Measurements from ENCODE around the gene ZCCHC3.

ZCCHC3 gene

GRCh38 chr20:328027-328974 lies 30.9 kb downstream of the ZCCHC3 start:
- Histone ChIP-seq H4K20me1 (ENCODE audit: insufficient read depth) (no peaks in the 10 kb centered on the region), H3K9ac (no peak overlapping the region), H2AFZ (ENCODE audit: low read depth) (no peak overlapping the region), H3K79me2 (ENCODE audit: insufficient read depth, low read depth) (peaks cover 5% of the 10 kb centered on the region; the same call in 1 of the 2 replicates), H3K27ac (no peak overlapping the region), H3K27me3 (ENCODE audit: insufficient read depth, low read depth) (no peaks in the 10 kb centered on the region), H3K4me2 (peak overlapping the region; percentile 50), H3K4me1 (ENCODE audit: low read depth, poor library complexity, severe bottlenecking) (peaks cover 21% of the 10 kb centered on the region), H3K36me3 (ENCODE audit: insufficient read depth) (no peaks in the 10 kb centered on the region), H3K4me3 (IDR thresholded peaks at IDR 0.05; ENCODE audit: insufficient read depth, low read depth, low read length) (no peak overlapping the region)
- TF ChIP-seq CTCF (conservative IDR thresholded peaks at IDR 0.05; ENCODE audit: low read depth, low read length) = no peak

- TF ChIP-seq CTCF (conservative IDR thresholded peaks at IDR 0.05; ENCODE audit: low read depth, low read length) = no peak
- Histone ChIP-seq H3K4me3 (IDR thresholded peaks at IDR 0.05; ENCODE audit: insufficient read depth, low read depth, low read length) (no peak overlapping the region), H4K20me1 (ENCODE audit: insufficient read depth) (no peaks in the 10 kb centered on the region), H3K27ac (no peak overlapping the region), H2AFZ (ENCODE audit: low read depth) (no peak overlapping the region), H3K36me3 (ENCODE audit: insufficient read depth) (no peaks in the 10 kb centered on the region), H3K9ac (no peak overlapping the region), H3K27me3 (ENCODE audit: insufficient read depth, low read depth) (no peaks in the 10 kb centered on the region), H3K4me1 (ENCODE audit: low read depth, poor library complexity, severe bottlenecking) (peaks cover 15% of the 10 kb centered on the region), H3K4me2 (no peak overlapping the region; the same call in 1 of the 2 replicates), H3K79me2 (ENCODE audit: insufficient read depth, low read depth) (peaks cover 5% of the 10 kb centered on the region; the same call in 1 of the 2 replicates)
Measured at GRCh38 chr20:328975-329695, 31.8 kb downstream of the ZCCHC3 start.

GRCh38 chr20:329851-330232 lies 32.5 kb downstream of the ZCCHC3 start:
- H3K27me3 ChIP-seq (ENCODE audit: insufficient read depth, low read depth) = no peaks in the 10 kb centered on the region
- no peaks in the 10 kb centered on the region for H4K20me1 ChIP-seq (ENCODE audit: insufficient read depth)
- H3K4me1 ChIP-seq (ENCODE audit: low read depth, poor library complexity, severe bottlenecking) = peaks cover 15% of the 10 kb centered on the region
- no peaks in the 10 kb centered on the region for H3K36me3 ChIP-seq (ENCODE audit: insufficient read depth)
- no peak overlapping the region for H3K27ac ChIP-seq
- H2AFZ ChIP-seq (ENCODE audit: low read depth) = no peak overlapping the region
- no peak for TF ChIP-seq CTCF (conservative IDR thresholded peaks at IDR 0.05; ENCODE audit: low read depth, low read length)
- H3K4me3 ChIP-seq (IDR thresholded peaks at IDR 0.05; ENCODE audit: insufficient read depth, low read depth, low read length) = no peak overlapping the region
- H3K9ac ChIP-seq = no peak overlapping the region
- no peak overlapping the region for H3K4me2 ChIP-seq
- peaks cover 5% of the 10 kb centered on the region; the same call in 1 of the 2 replicates for H3K79me2 ChIP-seq (ENCODE audit: insufficient read depth, low read depth)

- H3K4me2 ChIP-seq = no peak overlapping the region
- peaks cover 5% of the 10 kb centered on the region; the same call in 1 of the 2 replicates for H3K79me2 ChIP-seq (ENCODE audit: insufficient read depth, low read depth)
- H3K27ac ChIP-seq = no peak overlapping the region
- H3K36me3 ChIP-seq (ENCODE audit: insufficient read depth) = no peaks in the 10 kb centered on the region
- H2AFZ ChIP-seq (ENCODE audit: low read depth) = no peak overlapping the region
- H3K4me1 ChIP-seq (ENCODE audit: low read depth, poor library complexity, severe bottlenecking) = peaks cover 15% of the 10 kb centered on the region
- H3K27me3 ChIP-seq (ENCODE audit: insufficient read depth, low read depth) = no peaks in the 10 kb centered on the region
- peak; percentile 87 for TF ChIP-seq CTCF (conservative IDR thresholded peaks at IDR 0.05; ENCODE audit: low read depth, low read length)
- H3K4me3 ChIP-seq (IDR thresholded peaks at IDR 0.05; ENCODE audit: insufficient read depth, low read depth, low read length) = no peak overlapping the region
- no peaks in the 10 kb centered on the region for H4K20me1 ChIP-seq (ENCODE audit: insufficient read depth)
- H3K9ac ChIP-seq = no peak overlapping the region
Measured at GRCh38 chr20:330233-331149, 33.1 kb downstream of the ZCCHC3 start.
